MCF 10A (cell line): ENCODE results near the gene LRRC36. TPM values are rescaled to one million over a fixed set of nuclear protein-coding genes. Genes with fewer than 3 reads are reported as not detected.

Experiments used
- BruUV-seq: library from RNA; stranded (reverse); fragments of 400-500 nt; replicated peaks from 2 replicates; lab custom pipeline; 2021; lab: Mats Ljungman, UMichigan
- CTCF ChIA-PET: fragments of 300-600 bp; sonication (Branson Sonifier 250); formaldehyde crosslinking; extraction: SDS; loops from one replicate; lab custom pipeline; 2021; ENCODE audit warnings: antibody characterized with exemption, inconsistent platforms; lab: Yijun Ruan, JAX
- POLR2A ChIA-PET: fragments of 300-600, 350-650 bp; sonication (Branson Sonifier 250); formaldehyde crosslinking; extraction: SDS; loops from one replicate; lab custom pipeline; 2020; ENCODE audit warnings: antibody characterized with exemption, inconsistent platforms; lab: Yijun Ruan, JAX
- DNase-seq: peaks from one replicate; pipeline ENCODE4 v3.0.0-alpha.2; 2018; ENCODE audit not compliant: unreplicated experiment
- H3K27ac Mint-ChIP-seq: one replicate; pipeline ENCODE4 v1.8.0; 2022; ENCODE audit warnings: mild to moderate bottlenecking, low read depth, mixed read lengths; ENCODE audit not compliant: unreplicated experiment
- H3K27me3 Mint-ChIP-seq: one replicate; pipeline ENCODE4 v1.8.0; 2022; ENCODE audit warnings: mixed read lengths; ENCODE audit not compliant: insufficient read depth, unreplicated experiment
- H3K36me3 Mint-ChIP-seq: one replicate; pipeline ENCODE4 v1.8.0; 2022; ENCODE audit warnings: mild to moderate bottlenecking, moderate library complexity, mixed read lengths; ENCODE audit not compliant: insufficient read depth, unreplicated experiment
- H3K4me1 Mint-ChIP-seq: one replicate; pipeline ENCODE4 v1.8.0; 2022; ENCODE audit warnings: mixed read lengths; ENCODE audit not compliant: insufficient read depth, unreplicated experiment
- H3K4me3 Mint-ChIP-seq: one replicate; pipeline ENCODE4 v1.8.0; 2022; ENCODE audit warnings: mild to moderate bottlenecking, moderate library complexity, mixed read lengths; ENCODE audit not compliant: unreplicated experiment
- H3K9me3 Mint-ChIP-seq: one replicate; pipeline ENCODE4 v1.8.0; 2022; ENCODE audit warnings: mixed read lengths; ENCODE audit not compliant: unreplicated experiment
- CTCF ChIP-seq: fragments of 200-600 bp; IDR thresholded peaks from one replicate; pipeline ENCODE4 v1.8.0; 2022; ENCODE audit warnings: antibody characterized with exemption, mild to moderate bottlenecking; ENCODE audit not compliant: unreplicated experiment
- intact Hi-C: fragments of 100-400 bp; cut with micrococcal nuclease; formaldehyde crosslinking; loops from 2 replicates; pipeline ENCODE4 v1.14.1; 2022
- total RNA-seq: library from RNA; stranded (reverse); gene quantifications from 2 replicates; pipeline ENCODE4 v1.2.3, GENCODE V29; 2022

The LRRC36 gene
- total RNA-seq, 1 experiment from 2014 or later = not detected

DNA sequence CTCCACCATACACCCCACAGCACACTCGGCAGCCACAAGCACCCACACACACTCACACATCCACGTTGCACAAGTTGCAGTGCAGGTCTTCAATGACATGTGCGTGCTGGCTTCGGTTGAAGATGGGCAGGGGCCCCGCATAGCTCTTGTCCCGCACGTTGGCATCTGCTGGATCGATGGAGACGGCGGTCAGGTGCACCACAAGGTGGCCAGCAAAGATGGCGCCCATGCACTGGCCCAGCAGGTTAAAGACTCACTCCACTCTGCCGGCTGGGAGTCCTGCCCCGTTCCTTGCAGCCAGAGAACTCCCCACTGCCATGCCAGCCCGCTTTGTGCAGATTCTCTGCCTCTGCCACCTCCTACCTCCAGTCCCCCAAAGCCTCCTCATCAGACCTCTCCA, 74.3 kb downstream of the LRRC36 start:
- BruUV-seq = no TSS peak
- no peak overlapping the region for H3K27ac Mint-ChIP-seq
- no peak for TF ChIP-seq CTCF
- peaks cover 6% of the 10 kb centered on the region for H3K36me3 Mint-ChIP-seq
- H3K4me1 Mint-ChIP-seq = peaks cover 6% of the 10 kb centered on the region
- no peaks in the 10 kb centered on the region for H3K27me3 Mint-ChIP-seq
- ChIA-PET POLR2A (interaction anchor here (0.5 kb wide), 1 partner anchor 124 kb away, joined by 3 read pairs; no protein-coding TSS in a partner anchor), CTCF (interaction anchor here (0.5 kb wide), 1 partner anchor 532 kb away, joined by 3 read pairs; no protein-coding TSS in a partner anchor)
- no peak for DNase-seq
- no peaks in the 10 kb centered on the region for H3K9me3 Mint-ChIP-seq
- intact Hi-C loops = no loop called here
- no peak overlapping the region for H3K4me3 Mint-ChIP-seq

DNA sequence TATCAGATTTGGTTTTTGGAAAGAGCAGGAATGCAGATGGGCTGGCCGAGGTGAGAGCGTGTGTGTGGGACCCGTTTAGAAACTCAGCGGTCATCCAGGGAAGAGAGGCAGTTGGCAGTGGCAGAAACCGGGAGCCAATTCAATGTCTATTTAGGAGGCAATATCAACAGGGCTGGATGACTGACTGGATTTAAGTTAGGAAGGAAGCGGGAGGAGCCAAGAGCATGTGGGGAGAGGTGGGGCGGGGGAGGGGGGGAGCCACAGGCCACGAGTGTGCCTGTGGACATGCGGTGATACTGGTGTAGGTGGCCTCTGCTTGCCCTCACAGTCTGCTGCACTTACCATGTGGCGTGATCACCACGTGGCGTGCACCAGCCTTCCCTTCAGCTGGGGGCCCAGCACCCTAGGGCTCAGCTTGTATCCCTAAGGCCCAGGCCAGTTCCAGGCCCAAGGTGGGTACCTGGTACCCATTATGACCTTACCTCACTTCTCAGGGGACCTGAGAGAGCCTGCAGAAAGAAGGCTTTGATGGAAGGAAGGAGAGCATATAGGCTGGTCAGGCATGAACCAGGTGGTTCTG, 77.5 kb downstream of the LRRC36 start:
- no peak overlapping the region for H3K27ac Mint-ChIP-seq
- intact Hi-C loops = no loop called here
- ChIA-PET POLR2A (no interaction called here), CTCF (no interaction called here)
- H3K4me1 Mint-ChIP-seq = peaks cover 5% of the 10 kb centered on the region
- no TSS peak for BruUV-seq
- no peak overlapping the region for H3K4me3 Mint-ChIP-seq
- peaks cover 6% of the 10 kb centered on the region for H3K36me3 Mint-ChIP-seq
- TF ChIP-seq CTCF = no peak
- no peak for DNase-seq
- no peaks in the 10 kb centered on the region for H3K9me3 Mint-ChIP-seq
- H3K27me3 Mint-ChIP-seq = no peaks in the 10 kb centered on the region

GRCh38 chr16:67404740-67405226, 78.2 kb downstream of the LRRC36 start:
- ChIA-PET CTCF (no interaction called here), POLR2A (no interaction called here)
- peaks cover 6% of the 10 kb centered on the region for H3K36me3 Mint-ChIP-seq
- no peaks in the 10 kb centered on the region for H3K9me3 Mint-ChIP-seq
- H3K4me1 Mint-ChIP-seq = peaks cover 5% of the 10 kb centered on the region
- intact Hi-C loops = no loop called here
- BruUV-seq = no TSS peak
- no peak for TF ChIP-seq CTCF
- H3K4me3 Mint-ChIP-seq = no peak overlapping the region
- H3K27ac Mint-ChIP-seq = no peak overlapping the region
- DNase-seq = no peak
- H3K27me3 Mint-ChIP-seq = no peaks in the 10 kb centered on the region

GRCh38 chr16:67405336-67405735, 78.7 kb downstream of the LRRC36 start:
- Mint-ChIP-seq H3K9me3 (no peaks in the 10 kb centered on the region), H3K27ac (no peak overlapping the region), H3K27me3 (no peaks in the 10 kb centered on the region), H3K4me1 (peaks cover 5% of the 10 kb centered on the region), H3K4me3 (no peak overlapping the region), H3K36me3 (peaks cover 6% of the 10 kb centered on the region)
- CTCF ChIA-PET = no interaction called here
- POLR2A ChIA-PET = no interaction called here
- DNase-seq = no peak
- intact Hi-C loops = no loop called here
- no peak for TF ChIP-seq CTCF
- BruUV-seq = no TSS peak
